Measurements from ENCODE around the gene WDTC1. TPM values are rescaled to one million over a fixed set of nuclear protein-coding genes. Genes with fewer than 3 reads are reported as not detected.

WDTC1 gene
- total and polyA plus RNA-seq, 2 experiments from 2014 or later, result 3.8 to 14.0 TPM

GRCh38 chr1:27346357-27346756, 111.9 kb downstream of the WDTC1 start:
- H3K27ac ChIP-seq (ENCODE audit: low read depth), result no peak overlapping the region
- Mint-ChIP-seq H3K9me3 (no peaks in the 10 kb centered on the region; the same call in 1 of the 3 replicates), H3K36me3 (ENCODE audit: low read depth) (peaks cover 9% of the 10 kb centered on the region), H3K4me1 (peaks cover 27% of the 10 kb centered on the region), H3K4me3 (no peak overlapping the region), H3K27me3 (ENCODE audit: insufficient read depth, low read depth, poor library complexity) (peaks cover 27% of the 10 kb centered on the region), H3K27ac (no peak overlapping the region)
- TF ChIP-seq ZNF114 (CRISPR knock-in tag; IDR thresholded peaks at IDR 0.05), result no peak
- TF ChIP-seq CREB1 (CRISPR knock-in tag; IDR thresholded peaks at IDR 0.05; ENCODE audit: low read depth), result no peak
- TF ChIP-seq ZNF462 (CRISPR knock-in tag; IDR thresholded peaks at IDR 0.05), result no peak
- no peak for TF ChIP-seq POLR2AphosphoS5 (IDR thresholded peaks at IDR 0.05; ENCODE audit: low read depth)
- no peak for TF ChIP-seq STAT1 (IDR thresholded peaks at IDR 0.05; ENCODE audit: unreplicated experiment)
- no peak for TF ChIP-seq ZNF331 (CRISPR knock-in tag; IDR thresholded peaks at IDR 0.05; ENCODE audit: low read depth)
- no peak overlapping the region for H3K4me3 ChIP-seq
- no peak for ATAC-seq
- H3K4me1 ChIP-seq (ENCODE audit: insufficient read depth), result peaks cover 18% of the 10 kb centered on the region; the same call in 1 of the 2 replicates
- H4K20me1 ChIP-seq (replicated peaks; ENCODE audit: insufficient read depth), result no peaks in the 10 kb centered on the region; the same call in 1 of the 2 replicates
- peaks cover 12% of the 10 kb centered on the region; the same call in 1 of the 2 replicates for H3F3A ChIP-seq (replicated peaks; ENCODE audit: low read depth)
- no peak overlapping the region for H2AFZ ChIP-seq
- no peak overlapping the region for H3K4me2 ChIP-seq
- peaks cover 8% of the 10 kb centered on the region; the same call in 1 of the 2 replicates for H3K27me3 ChIP-seq (ENCODE audit: insufficient read depth)
- no peaks in the 10 kb centered on the region for H3K36me3 ChIP-seq (ENCODE audit: insufficient read depth)
- no peak for DNase-seq (ENCODE audit: low spot score)
- H3K9me2 ChIP-seq (ENCODE audit: insufficient read depth), result no peaks in the 10 kb centered on the region
- peaks cover 7% of the 10 kb centered on the region for H3K79me2 ChIP-seq (replicated peaks; ENCODE audit: insufficient read depth)

Measured in GM23338 (cell line).